AG09309 (cell line): Measurements from ENCODE around the gene KLHL40.

Experiments used
- DNase-seq: peaks from one replicate; pipeline ENCODE4 v3.0.0-alpha.2; 2010; ENCODE audit warnings: low read depth
- H3K4me3 ChIP-seq: 2 replicates; pipeline ENCODE4 v1.5.1; 2011; ENCODE audit warnings: mild to moderate bottlenecking, low read depth, low read length, moderate library complexity; ENCODE audit not compliant: control insufficient read depth
- CTCF ChIP-seq: IDR thresholded peaks from 2 replicates; pipeline ENCODE4 v1.5.1; 2011; ENCODE audit warnings: mild to moderate bottlenecking, low read depth, low read length, inconsistent platforms; ENCODE audit not compliant: insufficient read depth, control insufficient read depth; ENCODE audit errors: missing control alignments

KLHL40 gene

GRCh38 chr3:42705058-42705767 lies 19.9 kb downstream of the KLHL40 start:
- no peak for DNase-seq
- no peak overlapping the region for H3K4me3 ChIP-seq
- no peak for TF ChIP-seq CTCF

- H3K4me3 ChIP-seq, result no peak overlapping the region
- TF ChIP-seq CTCF, result no peak
- no peak for DNase-seq
Observed at GRCh38 chr3:42705962-42706585, 20.7 kb downstream of the KLHL40 start.

GRCh38 chr3:42706721-42707619 lies 21.6 kb downstream of the KLHL40 start:
- no peak for DNase-seq
- TF ChIP-seq CTCF, result no peak

GRCh38 chr3:42707620-42708355 lies 22.5 kb downstream of the KLHL40 start:
- TF ChIP-seq CTCF, result no peak
- DNase-seq, result no peak
- no peak overlapping the region for H3K4me3 ChIP-seq

More at GRCh38 chr3:42706721-42707619, 21.6 kb downstream of the KLHL40 start:
- H3K4me3 ChIP-seq, result no peak overlapping the region

- no peak for DNase-seq
- H3K4me3 ChIP-seq, result no peak overlapping the region
- no peak for TF ChIP-seq CTCF
Observed at GRCh38 chr3:42708611-42709151, 23.3 kb downstream of the KLHL40 start.

- no peak overlapping the region for H3K4me3 ChIP-seq
- no peak for TF ChIP-seq CTCF
- no peak for DNase-seq
Observed at GRCh38 chr3:42709621-42710020, 24.3 kb downstream of the KLHL40 start.
